Astrocyte of the hippocampus (primary cell): ENCODE data around the gene RPL10.

Source experiments
- DNase-seq: peaks from one replicate; pipeline ENCODE4 v3.0.0; 2011; ENCODE audit warnings: low read depth, low spot score

Gene RPL10

GRCh38 chrX:154401045-154401799 lies 3.0 kb downstream of the RPL10 start:
- DNase-seq = no peak

DNA sequence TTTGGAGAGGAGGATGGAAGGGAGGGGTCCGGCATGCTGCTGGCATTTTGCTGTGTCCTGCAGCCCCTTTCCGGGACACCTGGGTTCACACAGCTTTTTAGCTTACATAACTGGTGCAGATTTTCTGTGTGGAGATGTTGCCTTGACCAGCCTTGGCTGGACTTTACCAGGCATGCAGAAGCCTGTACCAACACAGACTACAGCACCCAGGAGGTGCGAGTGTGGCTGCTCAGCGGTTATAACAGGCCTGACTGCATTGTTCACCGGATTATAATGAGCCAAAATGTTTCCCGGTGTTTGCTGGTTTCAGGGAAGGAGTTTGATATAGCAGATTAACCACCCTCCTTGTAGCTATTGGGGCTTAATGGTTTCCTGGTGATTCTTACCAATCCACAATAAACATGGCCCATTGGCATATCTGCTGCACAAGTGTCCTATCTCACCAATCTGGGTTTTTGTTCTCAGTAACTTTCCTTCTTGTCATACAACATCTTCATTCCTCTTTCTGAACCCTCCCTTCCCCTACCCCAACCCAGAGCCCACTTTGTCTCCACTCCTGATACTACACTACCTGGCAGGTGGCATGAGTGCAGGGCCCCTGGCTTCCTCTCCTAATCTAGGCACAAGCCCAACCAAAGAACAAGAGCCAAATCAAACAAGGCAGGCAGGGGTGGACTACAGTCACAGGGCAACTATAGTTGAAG lies 3.9 kb downstream of the RPL10 start:
- DNase-seq = no peak

DNA sequence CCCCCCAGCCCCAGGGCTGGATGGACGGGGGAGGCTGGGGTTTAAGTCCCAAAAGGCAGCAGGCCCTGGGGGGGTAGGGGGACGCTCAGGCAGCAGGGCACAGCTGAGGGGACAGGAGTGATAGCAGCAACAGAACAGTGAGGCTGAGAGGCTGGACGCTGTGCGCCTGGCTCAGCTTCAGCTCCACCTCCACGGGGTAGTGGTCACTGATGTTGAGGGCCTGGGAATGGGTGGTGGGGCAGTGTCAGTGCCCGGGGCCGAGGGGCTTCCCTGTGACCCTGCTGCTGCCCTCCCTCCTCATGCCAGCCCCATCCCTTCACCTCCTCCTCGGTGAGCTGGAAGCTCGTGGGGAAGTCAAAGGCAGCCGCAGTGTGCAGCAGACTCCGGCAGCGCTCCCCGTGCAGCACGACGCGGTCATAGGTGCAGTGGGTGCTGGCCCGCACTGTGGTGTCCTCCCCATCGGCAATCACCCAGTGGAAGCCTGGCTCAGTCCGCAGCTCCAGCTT lies 4.5 kb downstream of the RPL10 start:
- no peak for DNase-seq

DNA sequence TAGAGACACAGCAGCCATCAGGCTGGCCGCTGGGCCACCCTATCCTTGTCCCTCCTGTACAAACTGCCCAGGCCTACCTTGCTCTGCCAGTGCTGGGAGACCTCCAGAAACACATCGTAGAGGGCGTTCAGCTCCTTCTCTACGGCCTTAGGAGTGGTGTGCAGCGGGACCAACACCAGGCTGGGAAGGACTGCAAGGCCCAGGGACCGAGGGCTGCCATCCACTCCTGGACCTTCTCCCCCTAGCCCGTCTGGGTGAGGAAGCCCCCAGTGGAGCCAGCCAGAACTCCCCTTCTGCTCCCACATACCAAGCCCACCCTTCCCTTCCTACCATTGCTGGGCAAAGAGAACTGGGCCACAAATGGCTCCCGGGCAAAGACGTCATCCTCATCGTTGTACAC lies 5.0 kb downstream of the RPL10 start:
- DNase-seq = no peak

GRCh38 chrX:154403858-154404257 lies 5.7 kb downstream of the RPL10 start:
- no peak for DNase-seq

GRCh38 chrX:154404625-154405192 lies 6.5 kb downstream of the RPL10 start:
- DNase-seq = no peak

DNA sequence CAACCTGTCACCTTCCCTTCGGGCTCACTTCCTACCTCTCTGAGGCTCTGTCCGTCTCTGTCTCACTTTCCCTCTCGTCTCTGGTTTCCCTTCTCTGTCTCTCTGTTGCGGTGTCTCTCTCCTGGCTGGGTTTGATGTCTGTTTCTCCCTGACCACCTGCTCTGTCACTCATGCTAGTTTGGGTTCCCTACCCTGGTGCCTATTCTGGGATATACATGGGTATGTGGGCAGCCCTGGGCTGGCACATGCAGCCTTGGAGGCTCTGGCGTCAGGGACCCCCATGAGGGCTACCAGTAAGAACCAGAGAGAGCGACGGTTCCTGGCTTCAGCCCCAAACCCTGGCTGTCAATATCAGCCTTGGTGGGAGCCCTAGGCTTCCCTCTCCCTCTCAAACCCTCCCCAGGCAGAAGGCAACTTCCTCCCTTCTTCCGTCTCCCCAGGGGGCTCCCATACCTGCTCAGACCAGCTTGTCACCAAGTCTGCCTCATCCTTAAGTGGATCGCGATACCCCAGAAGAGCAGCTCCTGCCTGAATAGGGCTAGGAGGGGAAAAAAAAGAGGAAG lies 10.6 kb downstream of the RPL10 start:
- DNase-seq = no peak

- peak; percentile 95 for DNase-seq
These were observed 11.2 kb downstream of the RPL10 start, which contains the start of gene DNASE1L1 for GRCh38 chrX:154409222-154409871. TSS of gene DNASE1L1 (minus strand) at chrX:154409254. CDS start at chrX:154405568, 3,686 bp downstream.

GRCh38 chrX:154411981-154412340 lies 13.8 kb downstream of the RPL10 start:
- DNase-seq = peak; percentile 70

GRCh38 chrX:154412468-154412867 lies 14.3 kb downstream of the RPL10 start:
- no peak for DNase-seq

GRCh38 chrX:154413142-154413541 lies 15.0 kb downstream of the RPL10 start:
- no peak for DNase-seq

DNA sequence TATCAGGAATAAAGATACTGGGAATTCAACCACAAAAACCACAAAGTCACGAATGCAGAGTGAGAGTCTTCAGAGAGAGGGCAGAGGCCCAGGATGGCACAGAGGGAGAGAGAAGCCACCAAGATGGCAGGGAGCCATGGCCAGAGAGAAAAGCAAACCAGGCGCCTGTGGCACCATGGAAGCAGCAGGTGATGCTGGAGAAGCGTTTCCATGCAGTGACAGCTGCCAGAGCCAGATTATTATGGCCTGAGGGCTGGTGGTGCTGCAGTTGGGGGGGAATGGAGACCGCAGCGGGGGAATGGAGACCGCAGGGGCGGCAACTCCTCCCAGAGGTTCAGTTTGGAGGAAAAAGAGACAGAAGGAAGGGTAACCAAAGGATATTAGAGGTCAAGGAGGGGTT lies 19.0 kb downstream of the RPL10 start:
- DNase-seq = no peak

- no peak for DNase-seq
These were observed 21.0 kb downstream of the RPL10 start for GRCh38 chrX:154419189-154419588.

GRCh38 chrX:154419688-154420401 lies 21.7 kb downstream of the RPL10 start:
- no peak for DNase-seq

DNA sequence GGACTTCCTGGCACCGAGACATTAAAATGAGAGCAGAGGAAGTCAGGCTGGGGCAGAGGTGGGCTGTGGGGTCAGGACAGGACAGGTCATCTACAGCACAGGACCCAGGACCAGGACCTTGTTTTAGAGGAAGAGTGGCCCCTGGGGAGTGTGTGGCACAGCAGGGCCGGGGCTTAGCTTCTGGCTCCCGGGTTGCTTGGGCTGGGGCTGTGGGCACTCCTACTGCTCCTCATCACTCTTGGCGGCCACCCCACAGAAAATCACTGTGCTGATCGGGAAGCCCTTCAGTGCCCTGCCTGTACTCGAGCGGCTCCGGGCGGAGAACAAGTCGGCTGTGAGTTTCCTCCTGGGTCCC lies 22.2 kb downstream of the RPL10 start:
- DNase-seq = no peak

- no peak for DNase-seq
These were observed 29.0 kb downstream of the RPL10 start for GRCh38 chrX:154426916-154427770.

GRCh38 chrX:154428176-154429171 lies 30.3 kb downstream of the RPL10 start, which contains the start of gene ATP6AP1:
TSS of gene ATP6AP1 (plus strand) at chrX:154428677. CDS start at chrX:154428693, 16 bp downstream.
- DNase-seq = peak; percentile 96

GRCh38 chrX:154429711-154430110 lies 31.5 kb downstream of the RPL10 start:
- DNase-seq = no peak

DNA sequence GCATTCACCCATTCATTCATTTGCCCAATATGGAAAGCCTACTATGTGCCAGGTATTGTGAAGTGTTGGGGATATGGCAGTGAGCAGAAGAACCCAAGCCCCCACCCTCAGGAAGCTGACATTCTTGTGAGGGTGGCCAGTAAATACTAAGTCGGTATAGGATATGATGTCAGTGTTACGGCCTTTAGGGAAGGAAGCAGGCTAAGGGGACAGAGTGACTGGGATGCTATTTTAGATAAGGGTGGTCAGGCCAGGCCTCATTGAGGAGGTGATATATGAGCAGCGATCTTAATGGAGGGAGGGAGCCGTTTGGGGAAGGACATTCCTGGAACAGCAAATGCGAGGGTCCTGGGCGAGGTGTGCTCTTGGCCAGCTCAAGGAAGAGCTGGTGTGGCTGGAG lies 32.3 kb downstream of the RPL10 start:
- DNase-seq = no peak
